GM18499 (cell line): Measurements from ENCODE around the gene EPN2.
"Not testable (repeated sequence)": the region's sequence is repeated elsewhere in the genome, so short reads cannot be mapped to it uniquely, and the experiment has no call there.

ENCODE experiments used
- ATAC-seq: cut with Tn5 transposase; IDR thresholded peaks from one replicate; pipeline ENCODE4 v1.9.1; 2021; ENCODE audit warnings: moderate number of reproducible peaks; ENCODE audit not compliant: insufficient read depth, unreplicated experiment

EPN2 gene

DNA sequence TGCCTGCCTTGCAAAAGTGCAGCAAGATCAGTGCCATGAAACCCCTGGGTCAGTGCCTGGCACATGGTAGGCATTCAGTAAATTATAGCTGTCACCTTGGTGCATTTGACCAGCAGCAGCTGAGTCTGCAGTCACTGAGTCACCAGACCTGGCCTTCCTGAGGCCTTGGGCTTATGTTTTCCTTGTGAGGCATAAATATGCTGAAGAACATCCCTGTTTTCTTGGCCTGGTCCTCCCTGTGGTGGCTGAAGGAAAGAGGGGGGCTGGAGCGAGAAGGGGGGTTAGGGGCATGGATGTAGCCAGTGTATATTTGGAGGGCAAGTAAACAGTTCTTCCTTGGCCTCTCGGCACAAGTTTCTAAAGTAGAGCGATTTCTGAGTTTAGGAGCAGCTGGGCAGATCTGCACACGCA, 26.5 kb downstream of the EPN2 start:
- no peak for ATAC-seq

DNA sequence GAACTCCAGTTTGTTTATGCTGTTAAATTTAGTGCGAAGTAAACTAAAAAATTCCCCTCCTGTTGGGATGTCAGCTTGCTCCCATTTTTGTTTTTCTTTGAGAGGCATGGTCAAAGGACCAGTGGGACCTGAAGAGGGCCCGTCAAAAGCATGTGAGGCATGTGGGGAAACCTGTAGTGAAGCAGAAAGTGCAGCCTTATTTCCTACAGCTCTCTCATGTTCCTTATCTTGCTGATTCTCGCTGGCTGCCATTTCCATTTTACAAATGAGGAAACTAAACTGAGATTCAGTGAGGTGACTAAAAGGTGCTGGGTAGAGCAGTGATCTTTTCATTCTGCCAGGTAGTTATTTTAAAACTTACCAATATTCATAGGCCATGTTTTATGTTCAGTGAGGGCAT, 27.1 kb downstream of the EPN2 start:
- no peak for ATAC-seq

DNA sequence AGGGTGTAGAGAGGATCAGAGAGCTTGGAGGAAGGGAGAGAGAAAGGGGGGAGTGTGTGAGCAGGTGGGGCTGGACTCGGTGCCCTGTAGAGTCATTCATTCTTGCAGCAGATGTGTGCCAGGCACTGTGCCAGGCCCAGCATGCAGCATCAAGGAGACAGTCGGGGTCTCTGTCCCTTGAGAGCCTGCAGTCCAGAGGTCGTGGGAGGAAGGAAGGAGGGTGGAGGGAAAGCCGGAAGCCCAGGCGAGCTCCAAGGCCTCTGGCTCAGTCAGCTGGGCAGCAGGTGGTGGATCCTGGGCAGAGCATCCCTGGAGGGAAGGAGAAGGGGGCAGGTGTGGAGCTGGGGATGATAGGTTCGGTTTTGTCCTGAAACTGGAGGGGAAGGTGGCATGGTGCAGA, 27.5 kb downstream of the EPN2 start:
- no peak for ATAC-seq

DNA sequence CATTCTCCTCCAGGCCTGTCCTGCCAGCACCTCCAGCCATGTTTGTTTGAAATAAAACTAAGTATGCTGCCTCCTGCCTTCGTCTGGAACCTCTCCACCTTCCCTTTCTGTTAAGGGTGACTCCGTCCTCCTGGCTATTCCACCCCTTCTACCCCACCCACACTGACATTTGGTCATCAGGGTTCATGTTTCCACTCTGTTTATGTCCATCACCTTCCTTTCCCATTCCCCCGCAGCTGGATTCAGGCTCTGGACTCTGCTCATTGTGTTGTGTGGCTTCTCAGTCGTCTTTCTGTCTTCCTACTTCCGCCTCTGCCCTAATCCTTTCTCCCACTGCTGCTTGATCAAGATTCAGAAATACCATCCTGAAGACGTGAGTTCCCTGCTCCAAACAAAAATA, 28.6 kb downstream of the EPN2 start:
- no peak for ATAC-seq

DNA sequence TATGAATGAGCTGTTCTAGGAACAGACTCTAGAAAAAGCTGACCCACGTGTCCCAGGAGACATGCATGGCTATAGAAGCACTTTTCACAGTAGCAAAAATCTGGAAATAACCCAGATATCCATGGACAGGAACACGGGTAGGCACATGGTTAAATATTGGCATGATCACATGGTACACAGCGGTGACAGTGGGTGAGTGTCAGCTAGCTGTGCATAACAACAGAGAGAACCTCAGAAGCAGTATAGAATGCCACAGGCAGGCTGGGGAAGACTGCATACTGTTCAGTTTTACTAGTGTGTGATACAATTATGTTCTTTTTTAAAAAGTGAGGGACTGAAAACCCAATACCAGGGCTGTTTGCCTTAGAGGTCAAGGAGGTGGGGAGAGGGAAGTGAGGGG, 31.4 kb downstream of the EPN2 start:
- no peak for ATAC-seq

DNA sequence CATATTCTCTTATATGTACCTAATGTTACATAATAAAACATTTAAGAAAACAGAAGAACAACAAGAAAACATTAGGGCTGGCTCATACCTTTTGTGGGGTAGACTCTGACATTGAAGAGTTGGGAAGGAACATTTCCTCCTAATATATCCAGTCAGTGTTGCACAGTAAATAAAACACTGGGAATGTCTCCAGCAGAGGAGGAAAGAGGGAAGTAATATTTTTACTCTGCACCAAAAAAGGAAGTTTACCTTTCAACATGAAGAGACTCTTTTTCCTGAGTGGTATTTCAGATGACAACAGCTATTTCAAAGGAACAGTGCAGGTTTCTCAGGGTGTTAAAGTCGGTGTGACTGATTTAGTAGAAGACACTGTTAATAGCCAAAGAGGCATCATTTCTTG, 31.9 kb downstream of the EPN2 start:
- ATAC-seq, result no peak

DNA sequence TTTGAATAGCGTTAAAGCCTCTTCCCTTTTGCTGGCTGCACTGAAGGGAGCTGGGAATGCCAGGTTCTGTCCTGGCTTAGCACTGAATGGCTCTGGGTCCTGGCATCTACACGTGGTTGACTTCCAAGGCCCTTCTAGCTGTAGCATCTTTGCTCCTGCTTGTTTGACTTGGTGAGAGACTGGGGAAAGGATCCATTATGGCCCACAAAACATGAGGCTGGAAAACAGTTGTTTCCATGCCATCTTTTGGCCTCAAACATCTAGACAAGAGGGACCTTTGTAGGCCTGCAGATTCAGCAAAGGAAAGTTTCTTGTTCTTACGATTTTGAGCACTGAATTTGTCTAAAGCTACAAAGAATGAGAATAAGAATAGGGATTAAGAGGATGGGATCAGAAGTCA, 32.5 kb downstream of the EPN2 start:
- no peak for ATAC-seq

DNA sequence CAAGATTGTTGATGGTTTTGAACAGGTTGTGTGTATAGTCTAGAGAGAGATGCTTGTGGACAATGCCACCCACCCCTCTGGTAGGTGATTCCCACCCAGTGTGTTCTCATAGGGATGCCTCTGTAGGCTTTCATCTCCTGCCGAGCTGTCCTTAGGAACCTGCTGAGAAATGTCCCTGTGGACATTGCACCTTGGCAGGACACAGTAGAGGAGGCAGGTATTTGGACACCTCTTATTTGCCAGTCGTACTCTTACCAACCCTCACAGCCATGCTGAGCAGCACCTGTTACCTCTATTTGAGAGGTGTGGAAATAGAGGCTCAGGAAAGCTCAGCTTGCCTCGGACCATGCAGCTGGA, 33.2 kb downstream of the EPN2 start:
- ATAC-seq, result no peak

DNA sequence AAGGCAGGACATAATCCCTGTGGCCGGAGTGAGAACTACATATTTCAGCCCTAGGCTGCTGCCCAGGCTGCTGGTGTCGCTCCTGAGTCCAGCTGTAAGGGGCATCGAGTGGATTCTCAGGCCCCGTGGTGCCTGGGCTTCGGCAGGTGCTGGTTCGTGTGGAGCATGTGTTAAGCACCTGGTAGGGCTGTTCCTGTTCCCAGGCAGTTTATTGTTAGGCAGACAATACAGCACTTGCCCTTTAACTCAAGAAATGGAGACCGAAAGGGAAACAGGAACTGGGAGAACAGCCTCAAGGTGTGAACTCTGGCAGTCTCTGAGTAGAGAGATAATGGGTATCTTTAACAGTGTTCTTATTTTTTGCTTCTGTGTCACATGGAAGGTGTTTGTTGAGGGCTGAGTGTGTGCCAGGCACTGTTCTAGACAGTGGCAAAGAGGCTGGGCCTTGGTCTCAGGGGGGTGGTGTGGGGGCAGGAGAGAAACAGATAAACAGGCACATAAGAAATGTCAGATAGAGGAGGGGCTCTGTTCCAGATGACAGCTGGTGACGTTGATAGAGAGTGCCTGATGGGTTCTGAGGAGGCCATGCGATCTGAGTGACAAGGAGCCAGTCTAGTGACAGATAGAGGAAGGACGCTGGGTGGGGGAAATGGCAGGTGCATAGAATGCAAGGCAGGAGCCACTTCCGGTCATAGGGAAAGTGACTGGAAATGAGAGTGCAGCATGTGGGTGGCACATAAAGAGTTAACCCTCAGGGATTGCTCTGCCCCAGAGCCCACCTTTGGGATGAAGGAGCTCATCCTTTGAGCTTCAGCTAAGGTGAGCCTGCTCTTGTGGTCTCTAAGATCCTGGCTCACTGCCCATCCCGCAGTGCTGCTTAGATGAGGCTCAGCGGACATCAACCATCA, 33.8 kb downstream of the EPN2 start:
- ATAC-seq, result peak; percentile 55

DNA sequence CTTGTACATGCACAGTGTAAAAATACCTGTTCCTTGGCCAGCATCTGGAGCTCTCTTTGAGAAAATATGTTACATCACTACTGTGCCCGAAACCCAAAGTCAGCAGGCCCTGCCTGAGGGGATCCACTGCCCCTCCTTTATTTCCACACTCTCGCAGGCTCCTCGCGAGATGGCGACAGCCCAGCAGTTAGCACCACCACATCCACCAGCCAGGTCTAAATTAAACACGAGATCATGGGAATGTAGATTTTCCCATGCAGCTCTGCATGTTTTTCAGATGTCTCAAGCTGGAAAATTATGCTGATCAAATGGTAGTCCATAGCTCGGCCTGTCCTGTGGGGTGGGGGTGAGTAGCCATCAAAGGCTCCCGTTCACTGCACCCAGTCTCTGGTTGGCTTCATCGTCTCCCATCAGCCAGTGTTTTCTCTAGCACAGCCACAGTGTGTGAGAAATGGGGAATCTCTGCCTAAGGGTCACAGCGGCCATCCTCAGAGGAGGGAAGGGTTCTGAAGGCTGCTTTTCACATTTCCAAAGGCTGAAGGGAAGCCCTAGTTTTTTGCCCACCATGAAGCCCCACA, 34.7 kb downstream of the EPN2 start:
- ATAC-seq, result no peak

DNA sequence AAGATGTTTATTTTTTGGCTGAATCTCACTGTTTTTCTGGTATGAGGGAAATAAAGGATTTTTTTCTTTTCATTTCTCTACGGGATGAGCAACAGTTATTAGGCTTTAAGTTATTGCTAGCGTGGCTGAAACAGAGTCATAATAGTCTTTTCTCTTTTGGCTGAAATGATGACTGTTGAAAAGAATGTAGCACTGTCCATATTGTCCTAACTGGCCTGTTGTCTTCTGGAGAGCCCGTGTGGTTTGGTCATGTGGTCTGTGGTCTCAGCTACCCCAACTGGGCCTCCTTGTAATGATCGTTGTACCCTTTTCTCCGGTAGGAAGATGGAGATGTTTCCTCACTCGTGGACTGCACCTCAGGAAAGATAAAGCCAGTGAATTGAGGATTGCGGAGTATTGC, 36.6 kb downstream of the EPN2 start:
- no peak for ATAC-seq

DNA sequence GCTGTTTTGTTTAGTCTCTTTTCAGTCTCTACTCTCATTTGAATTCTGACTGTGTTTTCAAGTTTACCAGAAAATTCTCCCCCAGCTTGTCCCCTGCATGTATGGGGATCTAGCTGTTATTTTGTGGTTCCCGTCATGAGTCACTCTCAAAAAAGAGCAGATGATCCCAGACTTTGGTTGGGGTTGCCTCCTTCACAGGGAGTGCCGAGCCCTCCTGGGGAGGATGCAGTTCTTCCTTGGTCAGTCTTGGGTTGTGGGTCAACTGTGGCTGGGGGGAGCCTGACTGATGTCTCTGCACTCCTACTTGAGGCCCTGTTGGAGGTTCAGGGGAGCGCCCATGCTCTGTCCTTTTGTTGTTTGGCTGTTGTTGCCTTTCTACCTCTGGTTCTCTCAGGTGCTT, 37.7 kb downstream of the EPN2 start:
- ATAC-seq, result no peak

DNA sequence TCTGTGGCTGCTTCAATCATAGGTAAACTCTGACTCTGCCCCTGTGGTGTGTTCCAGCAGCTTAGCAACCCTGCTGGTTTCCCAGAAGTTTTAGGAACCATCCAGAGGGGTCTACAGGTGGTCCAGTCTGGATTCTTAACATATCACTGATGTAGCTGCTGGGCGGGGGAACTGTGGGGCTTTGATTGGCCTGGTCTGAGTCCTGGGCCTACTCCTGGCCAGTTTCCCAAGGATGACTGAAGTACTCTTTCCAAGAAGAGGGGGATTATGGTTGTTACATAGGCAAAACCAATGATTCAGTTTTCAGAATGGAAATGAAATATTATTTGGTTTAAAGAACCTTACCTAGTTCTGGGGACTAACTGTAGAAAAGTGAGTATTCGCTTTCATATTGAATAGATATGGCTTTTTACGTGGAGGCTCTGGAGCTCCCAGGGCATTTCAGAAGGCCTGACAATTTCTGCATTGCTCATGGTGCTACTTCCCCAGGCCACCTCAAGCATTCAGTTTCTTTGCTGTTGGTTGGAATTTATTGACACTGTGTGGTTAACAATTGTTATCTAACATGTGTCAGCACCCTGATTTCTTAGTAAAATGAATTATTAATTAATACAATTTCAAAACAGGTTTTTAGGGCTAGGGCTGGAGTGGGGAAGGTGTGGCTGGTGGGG, 38.4 kb downstream of the EPN2 start:
- no peak for ATAC-seq

DNA sequence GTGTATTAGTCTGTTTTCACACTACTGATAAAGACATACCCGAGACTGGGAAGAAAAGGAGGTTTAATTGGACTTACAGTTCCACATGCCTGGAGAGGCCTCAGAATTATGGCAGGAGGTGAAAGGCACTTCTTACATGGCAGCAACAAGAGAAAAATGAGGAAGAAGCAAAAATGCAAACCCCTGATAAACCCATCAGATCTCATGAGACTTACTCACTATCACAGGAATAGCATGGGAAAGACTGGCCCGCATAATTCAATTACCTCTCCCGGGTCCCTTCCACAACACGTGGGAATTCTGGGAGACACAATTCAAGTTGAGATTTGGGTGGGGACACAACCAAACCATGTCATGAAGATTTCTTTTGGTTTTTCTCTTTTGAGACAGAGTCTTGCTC, 41.1 kb downstream of the EPN2 start:
- ATAC-seq, result not testable (repeated sequence)

DNA sequence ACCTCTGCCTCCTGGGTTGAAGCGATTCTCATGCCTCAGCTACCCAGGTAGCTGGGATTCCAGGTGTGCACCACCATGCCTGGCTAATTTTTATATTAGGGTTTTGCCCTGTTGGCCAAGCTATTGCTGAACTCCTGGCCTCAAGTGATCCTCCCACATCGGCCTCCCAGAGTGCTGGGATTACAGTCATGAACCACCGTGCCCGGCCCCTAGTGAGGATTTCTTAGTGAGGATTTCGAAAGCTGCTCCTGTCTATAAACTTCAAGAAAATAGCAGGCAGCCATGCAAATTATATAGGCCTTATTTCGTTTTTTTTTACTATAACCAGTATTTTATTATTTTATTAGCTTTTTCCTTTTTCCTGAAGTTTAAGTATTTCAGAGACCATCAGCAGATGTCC, 41.6 kb downstream of the EPN2 start:
- no peak for ATAC-seq

DNA sequence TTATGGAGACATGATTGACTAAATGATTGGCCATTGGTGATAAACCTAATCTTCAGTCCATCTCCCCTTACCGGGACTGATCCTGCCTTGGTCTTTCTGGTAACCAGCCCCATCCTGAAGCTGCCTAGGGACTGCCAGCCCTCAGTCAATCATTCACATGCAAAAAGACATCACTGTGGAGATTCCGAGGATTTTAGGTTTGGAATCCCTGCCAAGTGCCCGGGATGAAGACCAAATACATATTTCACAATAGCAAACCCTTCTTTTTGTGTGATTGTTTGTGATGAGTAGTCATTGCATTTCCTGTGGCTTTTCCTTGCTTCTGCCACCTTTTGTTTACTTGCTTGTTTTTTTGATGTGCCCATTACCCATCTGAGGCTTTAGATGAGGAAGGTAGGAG, 44.0 kb downstream of the EPN2 start:
- no peak for ATAC-seq

DNA sequence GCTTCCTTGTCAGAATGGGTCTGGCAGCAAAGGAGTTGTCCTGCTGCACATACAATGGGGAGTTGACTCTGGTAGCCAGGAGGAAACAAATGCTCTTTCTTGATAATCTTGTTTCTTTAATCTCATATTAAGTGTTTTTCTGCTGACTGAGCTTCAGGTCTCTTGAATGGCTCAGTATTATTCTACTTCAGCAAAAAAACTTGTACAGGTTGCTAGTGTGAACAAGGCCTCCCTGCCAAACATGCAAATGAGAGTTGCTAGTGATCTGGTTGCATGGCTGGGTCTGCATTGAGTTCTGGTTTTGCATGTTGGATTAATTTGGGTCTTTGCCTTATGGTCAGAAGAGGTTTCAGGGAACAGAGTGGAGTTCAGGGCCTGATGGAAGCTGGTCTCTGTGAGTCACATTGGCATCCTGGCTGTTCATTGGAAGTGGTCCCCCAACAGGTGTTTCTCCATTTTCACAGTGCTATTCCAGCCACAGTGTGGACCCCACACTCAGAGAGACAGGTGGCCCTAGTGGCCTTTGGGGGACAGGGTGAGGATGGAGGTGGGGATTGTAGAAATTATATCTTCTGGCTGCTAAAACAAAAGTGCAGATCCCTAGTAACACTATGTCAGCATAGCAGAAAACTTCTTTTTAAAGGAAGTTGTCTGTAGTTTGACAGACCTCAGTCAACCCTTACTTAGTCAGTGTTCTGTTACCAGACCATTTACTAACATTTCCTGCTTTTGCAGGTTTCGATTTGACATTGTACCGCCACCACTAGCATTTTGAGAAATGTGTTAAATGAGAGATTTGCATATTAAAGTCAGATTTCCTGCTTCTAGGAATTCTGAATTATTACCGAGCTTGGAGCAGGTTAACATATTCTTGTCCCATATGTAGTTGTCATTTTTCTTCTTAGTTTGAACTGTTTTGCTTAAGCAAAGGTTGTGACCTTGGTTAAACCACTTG, 47.1 kb downstream of the EPN2 start:
- ATAC-seq, result no peak

DNA sequence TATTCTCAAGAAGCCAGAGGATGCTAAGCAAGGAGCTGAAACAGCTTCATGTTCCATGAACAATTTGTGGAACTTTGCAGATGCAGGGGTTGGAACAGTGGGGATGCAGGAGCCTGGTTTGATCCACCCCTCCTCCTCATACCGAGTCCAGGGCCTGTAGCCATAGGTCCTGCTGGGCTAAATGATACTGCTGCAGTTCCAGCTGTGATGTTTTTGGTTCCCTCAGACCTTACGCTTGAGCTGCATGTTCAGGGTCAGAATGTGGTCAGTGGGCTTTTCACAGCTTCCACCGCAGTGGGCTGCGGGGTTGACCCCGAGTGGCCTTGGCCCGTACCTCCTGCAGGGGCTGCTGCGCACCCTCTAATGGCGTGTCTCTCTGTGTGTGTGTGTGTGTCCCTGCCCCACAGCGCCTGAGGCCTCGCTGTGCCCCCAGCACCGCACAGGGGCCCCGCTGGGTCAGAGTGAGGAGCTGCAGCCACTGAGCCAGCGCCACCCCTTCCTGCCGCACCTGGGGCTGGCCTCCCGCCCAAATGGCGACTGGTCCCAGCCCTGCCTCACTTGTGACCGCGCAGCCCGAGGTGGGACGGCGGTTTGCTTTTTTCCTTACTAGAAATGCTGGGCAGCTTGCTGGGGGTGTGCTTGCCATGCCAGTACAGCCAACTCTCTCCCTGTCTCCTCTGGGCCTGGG, 48.2 kb downstream of the EPN2 start:
- no peak for ATAC-seq

DNA sequence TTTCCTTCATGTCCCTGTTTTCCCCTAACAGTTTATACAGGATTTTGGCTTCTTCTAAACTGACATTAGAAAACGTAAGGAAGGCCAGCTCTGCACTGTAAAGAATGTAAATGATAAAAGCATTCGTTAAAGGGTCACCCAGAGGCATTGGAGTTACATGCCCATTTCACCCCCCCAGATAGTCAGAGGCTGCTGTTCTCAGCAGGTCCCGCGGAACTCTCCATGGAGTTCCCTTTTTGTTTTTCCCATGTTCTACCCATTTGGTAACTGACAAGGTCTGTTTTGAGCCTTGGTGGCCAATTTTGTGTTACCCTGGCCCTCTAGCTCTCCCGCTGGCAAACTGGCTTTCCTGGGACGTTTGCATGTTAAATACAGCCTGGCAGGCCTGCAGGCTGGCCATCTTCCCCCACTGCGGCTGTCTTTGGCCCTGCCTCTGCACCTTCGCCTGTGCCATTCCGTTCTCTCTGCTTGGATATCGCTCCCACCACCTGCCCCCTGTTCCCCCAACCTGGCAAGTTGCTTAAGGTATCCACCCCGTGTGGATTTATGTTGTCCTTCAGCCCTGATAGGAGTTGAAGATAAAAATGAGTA, 49.7 kb downstream of the EPN2 start:
- no peak for ATAC-seq

DNA sequence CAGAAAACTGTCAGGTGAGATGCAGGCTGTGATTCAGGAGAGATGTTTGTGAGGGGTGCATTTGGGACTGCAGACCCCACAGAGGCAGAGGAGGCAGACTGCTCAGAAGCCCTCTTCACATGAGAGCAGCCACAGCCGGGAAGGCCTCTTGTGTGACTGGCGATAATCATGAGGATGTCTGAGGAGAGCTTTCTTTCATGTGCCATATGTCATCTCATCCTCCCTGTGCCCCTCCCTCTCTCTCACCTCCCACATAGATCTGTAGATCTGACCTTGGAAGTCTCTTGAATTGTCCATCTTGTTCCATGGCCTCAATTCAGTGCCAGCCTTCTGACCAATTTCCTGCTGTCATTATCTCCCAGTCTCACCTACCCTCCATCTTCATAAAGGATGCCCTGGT, 50.5 kb downstream of the EPN2 start:
- ATAC-seq, result no peak
